Activated CD8-positive, alpha-beta T cell treated with anti-CD3 and anti-CD28 coated beads, Interleukin-2, amount 10 ng/mL, durations not matched to agents 7 days and 5 days (primary cell): ENCODE data around the gene CCDC27. TPM values are rescaled to one million over a fixed set of nuclear protein-coding genes. Genes with fewer than 3 reads are reported as not detected.

Experiments
- ATAC-seq: fragments of 150-1000 bp; cut with Tn5 transposase; one replicate; pipeline ENCODE4 v1.10.0; 2021; ENCODE audit warnings: moderate library complexity
- CTCF ChIA-PET: fragments of 350-600 bp; sonication (Branson Sonifier 250); formaldehyde crosslinking; loops from one replicate; lab custom pipeline; 2021; ENCODE audit warnings: antibody characterized with exemption; lab: Charles Lee
- POLR2A ChIA-PET: fragments of 350-600 bp; sonication (Branson Sonifier 250); formaldehyde crosslinking; loops from one replicate; lab custom pipeline; 2021; ENCODE audit warnings: antibody characterized with exemption; lab: Charles Lee
- DNase-seq: peaks from one replicate; pipeline ENCODE4 v3.0.0-alpha.2; 2020
- H3K27ac Mint-ChIP-seq: one replicate; pipeline ENCODE4 v1.8.0; 2021; ENCODE audit warnings: mild to moderate bottlenecking, mixed read lengths
- H3K27me3 Mint-ChIP-seq: one replicate; pipeline ENCODE4 v1.8.0; 2021; ENCODE audit warnings: low read depth, mixed read lengths
- H3K36me3 Mint-ChIP-seq: one replicate; pipeline ENCODE4 v1.8.0; 2021; ENCODE audit warnings: low read depth, mixed read lengths
- H3K4me1 Mint-ChIP-seq: one replicate; pipeline ENCODE4 v1.8.0; 2021; ENCODE audit warnings: low read depth, mixed read lengths
- H3K4me3 Mint-ChIP-seq: one replicate; pipeline ENCODE4 v1.8.0; 2021; ENCODE audit warnings: mild to moderate bottlenecking, mixed read lengths
- H3K9me3 Mint-ChIP-seq: one replicate; pipeline ENCODE4 v1.8.0; 2022; ENCODE audit warnings: mixed read lengths; ENCODE audit not compliant: insufficient read depth
- total RNA-seq, 2 experiments: library from RNA; stranded (reverse); gene quantifications; one replicate each; pipeline ENCODE4 v1.2.3, GENCODE V29; 2021

Gene CCDC27
- total RNA-seq, 2 experiments from 2014 or later, result not detected

DNA sequence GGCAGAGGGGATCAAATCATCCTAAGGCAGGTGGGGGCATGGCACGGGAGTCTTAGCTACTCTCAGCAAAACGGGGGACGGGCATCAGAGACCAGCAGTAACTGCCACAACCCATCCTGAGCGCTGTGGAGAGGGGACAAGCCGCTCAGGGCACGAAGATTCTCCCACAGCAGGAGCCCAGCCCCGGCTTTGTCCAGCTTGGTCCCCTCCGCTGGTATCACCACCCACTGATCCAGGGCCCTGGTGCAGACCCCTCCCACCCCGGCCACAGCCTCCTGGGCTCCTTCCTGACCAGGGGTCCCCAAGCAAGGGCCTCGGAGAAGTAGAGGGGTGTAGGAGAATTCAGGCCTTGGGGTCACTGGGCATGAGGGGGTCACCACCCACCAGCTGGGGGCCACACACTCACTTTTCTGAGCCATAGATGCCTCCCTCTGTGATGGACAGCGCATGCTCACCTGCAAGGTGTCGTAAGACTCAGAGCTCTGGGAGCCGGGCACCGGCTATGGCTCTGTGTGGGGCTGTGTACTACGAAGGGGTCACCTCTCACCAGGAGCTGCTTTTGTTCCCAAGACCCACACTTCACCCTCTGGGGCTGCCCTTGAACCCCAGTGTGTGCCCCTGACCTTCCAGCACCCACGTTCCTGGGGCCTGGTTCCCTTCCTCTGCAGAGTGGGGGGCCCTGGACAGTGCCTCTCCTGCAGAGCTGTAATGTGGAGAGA lies 18.0 kb downstream of the CCDC27 start:
- Mint-ChIP-seq H3K4me3 (no peak overlapping the region), H3K36me3 (no peaks in the 10 kb centered on the region), H3K27ac (no peak overlapping the region), H3K4me1 (peaks cover 6% of the 10 kb centered on the region), H3K27me3 (no peaks in the 10 kb centered on the region), H3K9me3 (no peaks in the 10 kb centered on the region)
- DNase-seq, result no peak
- ChIA-PET CTCF (interaction anchor here (1.4 to 1.7 kb wide), 3 partner anchors 9 to 31 kb away, joined by 3 to 4 read pairs (median 4); no protein-coding TSS in a partner anchor), POLR2A (no interaction called here)
- ATAC-seq, result no peak

DNA sequence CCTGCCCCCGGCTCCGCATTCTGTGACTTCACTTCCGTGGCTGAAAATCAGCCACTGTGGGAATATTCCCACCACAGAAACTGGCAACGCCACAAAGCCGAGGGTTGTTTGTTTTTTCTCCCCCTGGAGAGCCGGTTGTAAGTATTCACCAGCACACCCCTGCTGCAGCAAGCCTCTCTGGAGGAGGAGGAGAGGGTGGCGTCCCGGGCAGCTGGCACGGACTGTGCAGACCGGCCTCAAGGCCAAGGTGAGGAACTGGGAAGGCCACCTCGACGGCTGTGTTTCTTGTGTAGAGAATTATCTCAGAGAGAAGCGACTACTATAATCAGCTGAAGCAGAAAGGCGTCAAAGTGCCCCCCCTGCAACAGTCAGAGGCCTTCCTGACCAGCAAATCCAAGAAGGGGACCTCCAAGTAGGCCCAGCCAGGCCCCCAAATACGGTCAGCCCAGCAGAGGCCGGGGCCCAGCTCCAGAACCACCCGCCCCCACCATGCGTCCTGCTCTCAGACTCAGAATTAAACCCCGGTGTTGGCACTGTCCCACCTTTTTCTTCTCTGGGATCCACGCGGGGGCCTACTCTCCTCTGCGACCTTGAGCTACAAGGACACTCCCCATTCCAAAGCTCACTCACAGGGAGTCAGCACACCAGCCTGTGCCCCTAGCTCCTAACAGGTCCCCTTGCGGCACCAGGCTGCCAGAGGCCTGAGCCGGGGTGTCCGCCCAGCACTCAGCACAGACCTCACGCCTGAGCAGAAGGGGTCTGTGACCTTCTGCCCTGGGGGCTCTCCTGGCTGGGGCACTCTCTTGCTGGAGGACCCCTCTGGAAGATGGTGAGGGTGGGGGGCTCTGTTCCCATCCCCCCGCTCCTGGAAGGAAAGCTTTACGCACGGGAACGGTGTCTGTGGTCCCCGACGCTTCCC lies 19.1 kb downstream of the CCDC27 start:
- no peaks in the 10 kb centered on the region for H3K36me3 Mint-ChIP-seq
- H3K27me3 Mint-ChIP-seq, result no peaks in the 10 kb centered on the region
- H3K9me3 Mint-ChIP-seq, result no peaks in the 10 kb centered on the region
- H3K4me1 Mint-ChIP-seq, result peaks cover 6% of the 10 kb centered on the region
- ATAC-seq, result no peak
- POLR2A ChIA-PET, result no interaction called here
- CTCF ChIA-PET, result interaction anchor here (1.4 kb wide), 1 partner anchor 30 kb away, joined by 3 read pairs; no protein-coding TSS in a partner anchor
- peak overlapping the region; percentile 56 for H3K4me3 Mint-ChIP-seq
- H3K27ac Mint-ChIP-seq, result no peak overlapping the region
- DNase-seq, result no peak

DNA sequence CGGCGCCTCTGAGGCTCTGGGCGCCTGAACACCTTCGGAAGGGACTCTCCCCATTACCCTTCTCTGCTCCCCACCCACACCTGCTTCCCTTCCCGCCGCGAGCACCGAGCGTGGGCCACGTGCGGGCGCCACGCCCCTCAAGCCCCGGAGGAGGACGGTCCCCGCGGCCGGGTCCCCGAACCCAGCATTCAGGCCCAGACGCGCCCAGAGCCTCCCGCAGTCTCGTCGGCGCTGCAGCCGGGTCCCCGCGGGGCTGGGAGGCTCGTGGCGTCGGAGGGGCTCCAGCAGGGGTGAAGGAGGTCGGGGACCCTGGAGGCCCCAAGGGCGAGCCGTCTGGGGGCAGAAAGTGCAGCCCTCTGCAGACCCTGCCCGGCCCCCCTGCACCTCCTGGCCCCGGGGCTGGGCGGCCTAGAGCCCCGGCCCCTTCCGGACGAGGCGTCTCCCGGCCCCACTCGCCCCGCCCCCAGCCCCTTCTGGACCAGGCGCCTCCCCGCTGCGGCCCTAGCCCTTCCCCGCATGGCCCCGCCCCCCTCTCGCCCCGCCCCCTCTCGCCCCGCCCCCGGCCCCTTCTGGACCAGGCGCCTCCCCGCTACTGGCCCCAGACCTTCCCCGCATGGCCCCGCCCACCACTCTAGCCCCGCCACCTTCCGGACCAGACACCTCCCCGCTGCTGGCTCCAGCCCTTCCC lies 19.9 kb downstream of the CCDC27 start:
- H3K4me1 Mint-ChIP-seq, result peaks cover 6% of the 10 kb centered on the region
- H3K9me3 Mint-ChIP-seq, result no peaks in the 10 kb centered on the region
- H3K27ac Mint-ChIP-seq, result no peak overlapping the region
- DNase-seq (peak; percentile 90), ATAC-seq (peak; percentile 83)
- no peaks in the 10 kb centered on the region for H3K27me3 Mint-ChIP-seq
- CTCF ChIA-PET, result no interaction called here
- H3K4me3 Mint-ChIP-seq, result peak overlapping the region; percentile 56
- POLR2A ChIA-PET, result no interaction called here
- H3K36me3 Mint-ChIP-seq, result no peaks in the 10 kb centered on the region

DNA sequence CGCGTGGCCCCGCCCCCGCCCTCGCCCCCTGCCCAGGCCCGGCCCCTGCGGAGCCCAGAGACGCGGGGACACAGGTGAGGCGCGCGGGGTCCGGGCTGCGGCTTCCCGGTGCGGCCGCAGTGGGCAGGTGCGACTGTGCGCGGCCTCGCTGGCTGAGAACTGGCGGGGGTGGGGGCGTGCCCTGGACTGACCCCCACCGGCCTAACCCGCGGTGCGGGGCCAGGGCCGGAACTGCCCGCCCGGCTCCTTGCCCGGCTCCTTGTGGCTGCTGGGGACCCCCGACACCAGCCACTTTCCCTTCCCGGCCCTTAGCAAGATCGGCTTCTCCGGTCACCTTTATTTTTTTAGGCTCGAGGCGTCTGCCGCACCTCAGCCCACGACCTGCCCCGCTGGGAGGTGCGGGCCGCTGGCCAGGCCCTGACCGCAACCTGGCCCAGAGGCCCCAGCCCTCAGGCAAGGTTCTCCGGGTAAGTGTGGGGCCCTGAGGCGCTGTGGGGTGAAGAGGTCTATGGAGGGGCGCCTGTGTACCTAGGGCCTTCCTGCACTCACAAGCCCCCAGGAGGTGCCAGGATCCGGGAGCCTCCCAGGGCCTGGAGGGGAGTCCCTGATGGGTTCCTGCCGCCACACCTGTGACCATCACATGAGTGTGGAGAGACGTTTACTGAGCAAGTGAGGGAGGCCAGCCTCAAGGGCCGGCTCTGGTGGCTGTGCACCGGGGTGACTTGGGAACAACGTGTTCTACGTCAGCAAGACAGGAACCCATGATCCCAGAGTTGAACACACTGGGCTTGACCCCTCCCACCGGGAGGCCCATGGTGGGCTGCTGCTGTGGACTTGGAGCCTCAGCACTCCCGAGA lies 20.7 kb downstream of the CCDC27 start, which contains the start of gene SMIM1:
TSS of gene SMIM1 (plus strand) at position 35 of the 857 bp plus-strand sequence. CDS start 2,625 bp downstream, outside the sequence.
- Mint-ChIP-seq H3K27me3 (no peaks in the 10 kb centered on the region), H3K4me1 (peaks cover 6% of the 10 kb centered on the region), H3K27ac (no peak within 1 kb of the TSS), H3K9me3 (no peaks in the 10 kb centered on the region), H3K36me3 (no peaks in the 10 kb centered on the region), H3K4me3 (peak within 1 kb of the TSS; percentile 56)
- CTCF ChIA-PET, result interaction anchor here (1.3 kb wide), 1 partner anchor 29 kb away, joined by 4 read pairs; no protein-coding TSS in a partner anchor
- no peak for DNase-seq
- POLR2A ChIA-PET, result interaction anchor here (1.6 kb wide), 1 partner anchor 23 kb away, joined by 8 read pairs; the partner anchor contains the start of gene LRRC47
- ATAC-seq, result no peak

- Mint-ChIP-seq H3K27me3 (no peaks in the 10 kb centered on the region), H3K4me3 (no peak overlapping the region), H3K27ac (no peak overlapping the region), H3K36me3 (no peaks in the 10 kb centered on the region), H3K9me3 (no peaks in the 10 kb centered on the region), H3K4me1 (peaks cover 6% of the 10 kb centered on the region)
- ATAC-seq (no peak), DNase-seq (no peak)
- ChIA-PET POLR2A (interaction anchor here (1.6 kb wide), 1 partner anchor 23 kb away, joined by 8 read pairs; the partner anchor contains the start of gene LRRC47), CTCF (interaction anchor here (1.3 kb wide), 1 partner anchor 28 kb away, joined by 4 read pairs; no protein-coding TSS in a partner anchor)
These were observed 21.5 kb downstream of the CCDC27 start for GRCh38 chr1:3773572-3774275.

DNA sequence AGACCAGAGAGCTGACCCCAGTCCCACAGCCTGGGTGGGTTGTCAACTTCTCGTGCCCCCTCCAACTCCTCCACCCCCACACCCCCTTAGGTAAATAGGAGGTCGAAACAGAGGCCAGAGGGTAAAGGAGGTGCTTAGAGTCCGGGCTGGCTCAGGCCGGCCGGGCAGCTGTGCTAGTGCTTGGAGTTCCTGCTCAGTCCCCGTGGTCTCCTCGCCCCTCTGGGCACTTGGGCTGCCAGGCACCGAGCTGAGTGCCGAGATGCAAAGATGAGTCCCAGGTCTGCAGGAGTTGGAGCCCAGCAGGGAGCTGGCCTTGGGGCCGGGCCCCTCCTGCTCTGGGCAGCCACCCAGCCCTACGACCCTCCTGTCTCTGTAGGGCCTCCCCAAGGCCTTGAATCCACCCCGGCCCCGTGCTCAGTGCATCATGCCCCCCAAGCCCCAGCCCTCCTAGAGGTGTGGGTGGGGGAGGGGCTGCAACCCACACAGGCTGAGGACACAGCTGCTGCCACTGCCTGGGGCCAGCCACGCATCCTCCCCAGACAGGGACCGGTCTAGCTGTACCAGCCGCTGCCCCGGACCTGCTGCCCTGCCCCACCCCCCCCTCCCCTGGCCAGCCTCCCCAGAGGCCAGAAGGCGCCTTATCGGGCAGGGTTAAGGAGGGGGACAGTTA lies 22.2 kb downstream of the CCDC27 start:
- CTCF ChIA-PET, result interaction anchor here (1.3 kb wide), 1 partner anchor 28 kb away, joined by 4 read pairs; no protein-coding TSS in a partner anchor
- Mint-ChIP-seq H3K4me3 (no peak overlapping the region), H3K9me3 (no peaks in the 10 kb centered on the region), H3K36me3 (peaks cover 3% of the 10 kb centered on the region), H3K27ac (no peak overlapping the region), H3K4me1 (peaks cover 6% of the 10 kb centered on the region), H3K27me3 (no peaks in the 10 kb centered on the region)
- DNase-seq (no peak), ATAC-seq (no peak)
- POLR2A ChIA-PET, result interaction anchor here (1.6 kb wide), 1 partner anchor 22 kb away, joined by 8 read pairs; the partner anchor contains the start of gene LRRC47

DNA sequence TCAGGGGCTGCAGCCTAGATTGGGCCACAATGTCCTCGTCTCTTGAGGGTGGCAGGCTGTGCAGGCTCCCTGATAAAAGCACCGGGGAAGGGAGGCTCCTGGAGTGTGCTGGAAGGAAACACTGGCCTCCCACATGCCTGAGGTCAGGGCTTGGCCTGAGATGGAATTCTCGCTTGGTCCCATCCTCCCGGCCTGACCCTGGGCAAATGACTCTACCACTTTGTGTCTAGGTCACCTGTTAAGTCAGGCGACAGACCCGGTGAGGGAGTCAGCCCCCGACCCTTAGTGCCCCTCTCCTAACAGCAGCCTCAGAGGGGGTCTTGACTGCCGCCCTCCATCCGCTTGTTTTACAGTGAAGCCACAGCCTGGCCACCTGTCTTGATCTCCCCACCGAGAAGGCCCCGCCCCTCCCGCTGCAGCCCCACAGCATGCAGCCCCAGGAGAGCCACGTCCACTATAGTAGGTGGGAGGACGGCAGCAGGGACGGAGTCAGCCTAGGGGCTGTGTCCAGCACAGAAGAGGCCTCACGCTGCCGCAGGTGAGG lies 22.8 kb downstream of the CCDC27 start:
- Mint-ChIP-seq H3K27me3 (no peaks in the 10 kb centered on the region), H3K36me3 (peaks cover 8% of the 10 kb centered on the region), H3K4me1 (peaks cover 6% of the 10 kb centered on the region), H3K4me3 (no peak overlapping the region), H3K9me3 (no peaks in the 10 kb centered on the region), H3K27ac (no peak overlapping the region)
- ChIA-PET CTCF (interaction anchor here (1.0 to 2.7 kb wide), 5 partner anchors 18 to 83 kb away, joined by 3 to 13 read pairs (median 9); partner anchors contain the start of gene LRRC47), POLR2A (no interaction called here)
- DNase-seq (no peak), ATAC-seq (no peak)

DNA sequence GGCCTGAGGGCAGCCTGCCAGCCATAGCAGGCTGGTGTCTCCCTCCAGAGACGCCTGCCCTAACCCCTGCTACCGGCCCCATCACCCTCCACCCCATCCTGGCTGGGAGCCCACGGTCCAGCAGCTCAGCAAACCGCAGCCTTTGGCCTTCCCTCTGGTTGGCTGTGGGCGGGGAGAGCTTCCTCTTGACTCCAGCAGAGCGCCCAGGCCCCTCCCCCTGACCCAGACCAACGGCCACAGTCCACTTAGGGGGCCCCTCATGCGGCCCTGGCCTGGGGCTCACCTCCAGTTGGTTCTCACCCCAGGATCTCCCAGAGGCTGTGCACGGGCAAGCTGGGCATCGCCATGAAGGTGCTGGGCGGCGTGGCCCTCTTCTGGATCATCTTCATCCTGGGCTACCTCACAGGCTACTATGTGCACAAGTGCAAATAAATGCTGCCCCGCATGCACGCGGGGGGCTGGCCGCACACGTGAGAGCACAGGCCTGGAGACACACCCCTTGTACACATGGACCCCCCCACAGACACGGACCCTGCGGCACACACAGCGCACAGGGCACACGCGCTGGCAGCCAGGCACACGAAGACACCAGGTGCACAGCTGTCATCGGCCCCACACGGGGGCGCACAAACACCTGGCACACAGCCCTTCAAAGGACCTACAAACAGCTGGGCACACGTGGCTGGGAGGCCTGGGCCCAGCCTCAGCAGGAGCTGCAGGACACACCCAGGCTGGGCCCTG lies 23.4 kb downstream of the CCDC27 start:
- ATAC-seq (peak; percentile 25), DNase-seq (peak; percentile 62)
- ChIA-PET CTCF (interaction anchor here (0.5 to 2.7 kb wide), 9 partner anchors 8 to 138 kb away, joined by 3 to 13 read pairs (median 4); partner anchors contain the start of gene LRRC47), POLR2A (no interaction called here)
- H3K4me3 Mint-ChIP-seq, result no peak overlapping the region
- peaks cover 13% of the 10 kb centered on the region for H3K36me3 Mint-ChIP-seq
- H3K4me1 Mint-ChIP-seq, result peaks cover 6% of the 10 kb centered on the region
- no peaks in the 10 kb centered on the region for H3K9me3 Mint-ChIP-seq
- no peak overlapping the region for H3K27ac Mint-ChIP-seq
- H3K27me3 Mint-ChIP-seq, result no peaks in the 10 kb centered on the region
